ENCODE results near the gene GFOD1.

Gene GFOD1

GRCh38 chr6:13421425-13422059 lies 65.9 kb downstream of the GFOD1 start:
- DNase-seq: no peak

GRCh38 chr6:13420269-13420668 lies 67.1 kb downstream of the GFOD1 start:
- no peak for DNase-seq

- DNase-seq: no peak
Measured at GRCh38 chr6:13419422-13420195, 67.8 kb downstream of the GFOD1 start.

DNA sequence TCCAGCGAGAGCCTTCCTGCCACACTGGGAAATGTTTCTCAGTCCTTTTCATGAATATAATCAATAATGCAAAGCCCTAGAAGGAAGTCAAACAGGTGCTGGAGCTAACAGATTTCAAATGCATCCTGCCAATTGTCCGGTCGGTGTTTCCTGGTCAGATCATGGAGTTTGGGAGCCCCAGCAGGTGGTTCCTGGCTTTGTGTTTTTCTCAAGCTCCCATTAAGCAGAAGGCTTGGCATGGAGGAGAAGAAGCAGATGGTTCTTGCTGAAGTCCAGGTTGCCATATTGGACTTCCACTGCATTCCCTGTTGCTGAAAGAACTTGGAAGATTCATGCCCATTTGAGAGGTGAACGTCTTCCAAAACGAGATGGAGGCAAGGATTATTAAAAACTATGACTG lies 68.6 kb downstream of the GFOD1 start:
- no peak for DNase-seq

GRCh38 chr6:13417954-13418353 lies 69.4 kb downstream of the GFOD1 start:
- no peak for DNase-seq

- no peak for DNase-seq
Measured at GRCh38 chr6:13417431-13417830, 70.0 kb downstream of the GFOD1 start.

DNA sequence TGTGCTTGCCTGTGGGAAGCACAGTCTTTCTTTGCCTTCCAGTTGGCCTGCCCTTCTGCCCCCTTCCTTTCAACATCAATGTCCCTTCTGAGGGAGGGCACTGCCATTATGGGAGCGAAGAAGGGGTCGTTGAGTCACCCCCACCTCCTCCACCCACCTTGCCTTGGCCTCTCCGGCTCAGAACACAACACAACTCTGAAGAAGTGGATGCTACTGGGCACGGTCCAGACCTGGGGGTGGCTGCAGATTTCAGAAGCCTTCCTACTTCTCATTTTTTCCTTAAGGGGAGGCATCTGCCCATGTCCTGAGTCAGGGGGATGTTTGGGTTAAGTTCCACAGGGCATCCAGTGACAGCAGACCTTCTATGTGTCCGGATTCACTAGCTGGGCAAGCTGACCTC lies 72.1 kb downstream of the GFOD1 start:
- no peak for DNase-seq

GRCh38 chr6:13413900-13414555 lies 73.4 kb downstream of the GFOD1 start:
- DNase-seq: no peak

GRCh38 chr6:13413466-13413862 lies 73.9 kb downstream of the GFOD1 start:
- DNase-seq: no peak

DNA sequence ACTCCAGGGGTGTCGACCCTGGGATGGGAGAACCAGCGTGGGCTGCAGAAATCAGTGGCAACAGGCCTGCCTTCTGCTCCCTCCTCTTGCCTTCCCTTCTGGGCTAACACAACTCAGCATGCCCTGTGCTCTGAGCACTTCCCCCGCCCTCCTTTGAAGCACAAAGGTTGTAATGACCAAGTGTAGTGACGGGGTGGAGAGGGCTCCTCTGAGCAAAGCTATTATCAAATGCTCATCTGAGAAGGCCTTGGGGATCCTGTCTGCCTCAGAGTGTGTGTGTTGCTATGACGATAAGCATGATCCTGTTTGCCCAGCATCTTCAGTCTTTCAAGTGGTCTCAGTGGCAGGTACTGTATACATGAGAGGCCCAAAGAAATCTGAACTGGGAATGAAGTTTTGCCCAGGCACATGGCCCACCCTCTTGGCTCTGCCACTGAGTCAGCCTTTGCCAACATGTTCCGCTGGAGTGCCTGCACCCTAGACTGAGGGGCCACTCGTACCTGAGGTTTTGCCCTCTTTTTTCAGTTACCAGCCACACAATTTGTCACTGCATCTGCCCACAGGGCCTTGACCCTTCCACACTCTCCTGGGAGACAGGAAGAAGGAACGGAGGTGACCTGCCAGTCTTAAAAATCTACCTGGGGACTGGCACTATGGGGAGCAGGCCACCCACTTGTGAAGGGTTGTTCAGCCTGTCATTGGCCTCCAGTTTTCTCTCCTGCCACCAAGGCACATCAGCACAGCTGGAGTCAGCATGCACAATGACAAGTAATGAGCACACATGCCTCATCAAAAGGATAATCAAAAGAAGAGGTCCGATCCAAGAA lies 74.5 kb downstream of the GFOD1 start:
- no peak for DNase-seq

DNA sequence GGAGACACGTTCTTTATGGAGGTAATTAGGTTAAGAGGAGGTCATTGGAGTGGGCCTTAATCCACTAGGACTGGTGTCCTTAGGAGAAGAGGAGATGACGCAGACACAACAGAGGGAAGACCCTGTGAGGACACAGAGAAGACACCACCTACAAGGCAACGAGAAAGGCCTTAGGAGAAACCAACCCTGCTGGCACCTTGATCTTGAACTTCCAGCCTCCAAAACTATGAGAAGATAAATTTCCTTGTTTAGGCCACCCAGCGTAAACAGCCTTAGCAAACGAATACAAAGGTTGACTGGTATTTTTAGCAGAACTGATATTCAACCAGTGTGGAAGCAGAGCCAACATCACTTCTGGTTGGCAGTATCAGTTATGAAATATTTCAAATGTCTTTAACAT lies 75.2 kb downstream of the GFOD1 start:
- DNase-seq: peak; percentile 28

DNA sequence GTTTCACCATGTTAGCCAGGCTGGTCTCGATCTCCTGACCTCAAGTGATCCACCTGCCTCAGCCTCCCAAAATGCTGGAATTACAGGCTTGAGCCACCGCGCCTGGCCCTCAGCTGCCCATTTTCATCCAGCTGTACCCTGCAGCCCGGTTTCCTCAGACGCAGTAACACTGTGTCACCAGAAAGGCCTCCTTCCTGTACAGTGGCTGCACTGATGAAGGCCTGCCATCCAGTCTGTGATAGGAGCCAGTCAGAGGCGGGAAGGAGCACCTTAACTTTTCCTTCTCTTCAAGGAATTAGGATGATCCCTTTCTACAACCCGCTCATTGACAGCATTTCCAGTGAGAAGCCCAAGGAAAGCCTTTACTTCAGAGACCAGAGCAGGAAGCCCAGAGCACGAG lies 75.9 kb downstream of the GFOD1 start:
- peak; percentile 19 for DNase-seq

DNA sequence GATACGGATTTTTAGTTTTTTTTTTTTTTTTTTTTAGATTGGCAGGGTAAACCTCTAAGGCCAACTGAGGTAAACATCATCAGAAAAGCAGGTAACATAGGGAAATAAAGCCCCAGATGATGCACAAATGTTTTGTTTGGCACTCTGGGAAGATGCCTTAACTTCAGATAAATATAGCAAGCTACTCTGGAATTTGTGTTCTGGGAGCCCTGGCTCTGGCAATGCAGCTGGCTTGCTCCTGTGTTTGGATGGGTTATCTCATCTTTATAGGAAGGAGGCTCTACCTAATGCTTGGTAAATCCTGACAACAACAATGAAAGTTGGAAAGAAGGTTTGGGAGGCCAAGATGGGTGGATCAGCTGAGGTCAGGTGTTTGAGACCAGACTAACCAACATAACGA lies 77.4 kb downstream of the GFOD1 start:
- no peak for DNase-seq

DNA sequence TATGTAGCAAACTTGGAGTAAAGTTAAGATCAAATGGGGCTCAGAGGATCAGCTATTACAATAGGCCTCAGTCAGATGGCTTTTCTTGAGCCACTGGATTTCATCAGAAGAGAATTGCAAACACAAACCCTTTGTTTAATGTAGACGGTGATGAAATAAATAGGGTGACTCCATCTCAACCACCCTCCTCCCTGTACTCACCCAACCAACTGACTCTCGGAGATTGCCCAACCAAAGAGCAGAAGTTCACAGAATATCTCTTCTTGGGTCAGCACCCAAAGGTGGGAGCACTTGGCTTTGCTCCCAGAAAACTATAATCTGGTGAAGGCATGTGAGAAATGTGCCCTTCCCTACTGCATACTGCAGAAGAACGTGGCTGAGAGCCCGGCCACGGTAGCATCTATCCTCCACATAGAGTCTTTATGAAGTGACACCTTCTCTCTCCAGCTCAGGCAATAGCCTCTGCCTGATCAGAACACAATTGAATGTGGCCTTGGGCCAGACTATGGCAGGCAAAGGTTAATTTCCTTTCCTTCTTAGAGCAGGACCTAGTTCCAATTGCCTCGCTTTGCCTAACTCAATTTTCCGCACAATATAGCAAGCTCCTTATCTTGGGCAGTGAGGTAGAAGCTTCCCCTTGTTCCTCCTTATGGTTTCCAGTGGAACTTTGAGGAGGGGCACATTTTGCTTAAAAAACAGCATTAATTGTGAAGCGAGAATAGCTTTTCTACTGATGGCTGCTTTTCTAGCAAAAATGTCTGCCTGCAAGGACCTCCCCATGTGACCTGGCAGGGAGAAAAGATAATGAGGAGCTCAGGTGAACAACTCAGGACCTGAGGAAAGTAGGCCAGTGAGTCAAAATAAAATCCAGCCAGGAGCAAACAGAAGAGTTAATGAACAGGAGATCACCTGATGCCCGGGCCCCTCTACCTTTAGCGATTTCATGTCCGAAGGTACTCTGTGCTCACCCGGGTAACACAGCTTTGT lies 79.4 kb downstream of the GFOD1 start:
- DNase-seq: no peak

DNA sequence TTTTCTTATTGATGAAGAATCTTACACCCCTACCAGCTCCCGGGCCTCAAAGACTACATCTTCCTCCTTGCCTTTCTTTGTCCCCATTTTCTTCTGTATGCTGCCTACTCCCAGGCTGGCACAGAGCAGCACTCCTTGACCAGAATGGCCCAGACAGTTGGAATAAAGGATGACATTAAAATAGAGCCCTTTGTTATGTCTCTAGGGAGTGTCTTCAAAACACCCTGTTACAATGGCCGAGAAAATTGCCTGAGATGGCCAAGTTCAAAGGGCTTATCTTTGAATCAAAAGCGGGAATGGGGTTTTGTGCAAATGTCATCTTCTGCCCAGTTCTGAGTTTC lies 80.1 kb downstream of the GFOD1 start:
- DNase-seq: no peak

DNA sequence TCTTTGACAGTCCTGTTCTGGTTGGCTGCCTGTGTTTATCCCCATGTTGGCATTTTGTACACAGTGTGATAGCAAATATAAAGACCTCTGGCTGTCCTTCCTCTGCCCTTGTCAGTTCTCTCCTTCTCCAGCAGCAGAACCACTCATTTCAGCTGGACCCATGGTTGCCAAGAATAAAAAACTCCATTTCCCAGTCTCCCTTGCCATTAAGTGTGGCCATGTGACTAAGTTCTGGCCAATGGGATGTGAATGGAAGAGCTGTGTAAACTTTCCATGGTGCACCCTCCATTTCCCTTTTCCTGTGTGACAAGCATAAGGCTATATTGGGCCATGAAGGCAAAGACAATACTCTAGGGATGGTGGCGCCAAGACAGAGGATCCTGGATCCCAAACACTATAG lies 80.6 kb downstream of the GFOD1 start:
- no peak for DNase-seq

- no peak for DNase-seq
Measured at GRCh38 chr6:13405961-13406477, 81.4 kb downstream of the GFOD1 start.

GRCh38 chr6:13404892-13405254 lies 82.5 kb downstream of the GFOD1 start:
- no peak for DNase-seq

DNA sequence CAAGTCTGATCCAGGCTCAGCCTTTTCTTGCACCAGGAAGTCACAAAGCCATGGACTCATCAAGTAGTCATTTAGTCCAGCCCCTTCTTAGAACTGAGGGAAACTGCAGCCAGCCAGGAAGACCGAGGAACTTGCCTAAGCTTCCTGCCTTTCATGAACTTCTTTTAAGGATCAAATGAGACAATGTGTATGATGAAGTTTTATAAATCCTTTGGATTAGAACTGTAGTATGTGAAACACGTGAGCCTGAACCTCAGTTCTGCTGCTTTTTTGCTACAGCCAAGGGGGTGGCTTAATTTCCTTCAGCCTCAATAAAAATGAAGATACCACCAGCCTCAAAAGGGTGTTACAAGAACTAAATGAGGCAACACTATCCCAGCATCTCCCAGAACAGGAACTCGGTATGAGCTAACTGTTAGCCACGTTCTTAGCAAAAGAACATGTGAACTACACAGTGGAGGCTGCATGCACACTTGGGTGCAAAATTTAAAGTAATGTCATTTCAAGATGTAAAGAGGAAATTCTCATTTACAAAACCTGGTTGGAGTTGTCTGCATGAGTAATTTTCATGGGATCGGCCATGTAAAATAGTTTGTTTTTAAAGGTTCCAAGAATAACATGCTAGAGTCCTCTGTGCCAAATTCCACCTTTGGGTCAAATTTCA lies 83.0 kb downstream of the GFOD1 start:
- no peak for DNase-seq

GRCh38 chr6:13402711-13403110 lies 84.7 kb downstream of the GFOD1 start:
- DNase-seq: no peak

DNA sequence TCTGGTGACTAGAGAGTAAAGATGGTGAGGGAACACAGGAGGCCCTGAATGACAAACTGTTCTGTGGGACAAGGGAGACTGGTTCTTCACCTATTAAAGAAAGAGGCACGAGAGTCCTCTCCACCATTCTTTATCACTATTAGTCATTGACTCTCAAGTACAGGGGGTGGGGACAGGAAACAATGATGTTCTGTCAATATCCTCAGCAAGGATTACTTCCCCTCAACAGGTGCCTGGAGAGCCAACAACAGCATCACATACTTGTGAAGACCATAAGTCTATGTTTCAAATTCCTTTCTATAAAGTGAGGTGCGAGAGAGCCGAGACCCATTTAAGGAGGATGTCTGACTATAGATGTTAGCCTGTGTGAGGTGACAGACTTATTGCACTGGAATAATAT lies 86.6 kb downstream of the GFOD1 start:
- no peak for DNase-seq

Measured in activated CD8-positive, alpha-beta memory T cell treated with anti-CD3 and anti-CD28 coated beads for 24 hours (primary cell).